DND-41 (cell line): ENCODE results near the gene TGM1.

Source experiments
- ATAC-seq: fragments of 200-7000 bp; cut with Tn5 transposase; 3 replicates; pipeline ENCODE4 v1.9.1; 2021; ENCODE audit warnings: low read depth; ENCODE audit not compliant: insufficient read depth
- DNase-seq: peaks from one replicate; pipeline ENCODE4 v3.0.0-alpha.2; 2020
- H2AFZ ChIP-seq: 2 replicates; pipeline ENCODE4 v1.6.0; 2012; ENCODE audit warnings: low read depth, low read length
- H3K27ac ChIP-seq: 2 replicates; pipeline ENCODE4 v1.5.1; 2012; ENCODE audit warnings: low read length, inconsistent platforms
- H3K27me3 ChIP-seq: fragments of 200-600 bp; sonication (generic); 2 replicates; pipeline ENCODE4 v1.6.0; 2012; ENCODE audit warnings: low read length, mild to moderate bottlenecking, inconsistent platforms; ENCODE audit not compliant: insufficient read depth, poor library complexity
- H3K36me3 ChIP-seq: 2 replicates; pipeline ENCODE4 v1.5.1; 2012; ENCODE audit warnings: low read length, inconsistent platforms; ENCODE audit not compliant: insufficient read depth
- H3K4me1 ChIP-seq: 2 replicates; pipeline ENCODE4 v1.5.1; 2012; ENCODE audit warnings: mild to moderate bottlenecking, low read length; ENCODE audit not compliant: insufficient read depth
- H3K4me2 ChIP-seq: 2 replicates; pipeline ENCODE4 v1.6.0; 2012; ENCODE audit warnings: mild to moderate bottlenecking, moderate library complexity, low read length, inconsistent platforms; ENCODE audit not compliant: insufficient read depth
- H3K4me3 ChIP-seq, 2 experiments: fragments of 200-600 bp in 1 of 2; shearing (Covaris generic) in 1 of 2; 2 replicates each; pipeline ENCODE4 v1.5.1; 2012 to 2016; ENCODE audit warnings: inconsistent platforms in 2 of 2, low read length in 2 of 2, mild to moderate bottlenecking in 2 of 2, low read depth in 1 of 2, moderate library complexity in 1 of 2
- H3K79me2 ChIP-seq: 2 replicates; pipeline ENCODE4 v1.6.0; 2012; ENCODE audit warnings: low read length, inconsistent platforms; ENCODE audit not compliant: insufficient read depth
- H3K9ac ChIP-seq: 2 replicates; pipeline ENCODE4 v1.6.0; 2012; ENCODE audit warnings: low read depth, mild to moderate bottlenecking, inconsistent platforms, low read length, moderate library complexity
- H3K9me3 ChIP-seq: 2 replicates; pipeline ENCODE4 v1.5.1; 2012; ENCODE audit warnings: low read length, moderate library complexity, mild to moderate bottlenecking, inconsistent platforms; ENCODE audit not compliant: insufficient read depth, severe bottlenecking
- H4K20me1 ChIP-seq: 2 replicates; pipeline ENCODE4 v1.6.0; 2012; ENCODE audit warnings: low read length; ENCODE audit not compliant: insufficient read depth
- CTCF ChIP-seq: IDR thresholded peaks from 2 replicates; pipeline ENCODE4 v1.5.1; 2012; ENCODE audit warnings: borderline replicate concordance, low read length, moderate library complexity, mild to moderate bottlenecking; ENCODE audit not compliant: poor library complexity, severe bottlenecking; ENCODE audit errors: extremely low read depth
- EZH2 ChIP-seq: IDR thresholded peaks from 3 replicates; pipeline ENCODE4 v1.6.1; 2012; ENCODE audit warnings: borderline replicate concordance, low read depth, mild to moderate bottlenecking, moderate library complexity, low read length, inconsistent platforms; ENCODE audit not compliant: severe bottlenecking

Gene TGM1

GRCh38 chr14:24300326-24300980 is 37.5 kb upstream of the TGM1 start:
- ATAC-seq (no peak), DNase-seq (no peak)
- H2AFZ ChIP-seq = peak overlapping the region; percentile 97
- peak overlapping the region; percentile 73 for H3K9ac ChIP-seq
- TF ChIP-seq CTCF (no peak), EZH2 (no peak)
- H3K79me2 ChIP-seq = peaks cover 31% of the 10 kb centered on the region
- H3K36me3 ChIP-seq = peaks cover 58% of the 10 kb centered on the region
- no peaks in the 10 kb centered on the region for H3K27me3 ChIP-seq
- H3K4me1 ChIP-seq = peaks cover 51% of the 10 kb centered on the region
- peak overlapping the region; percentile 79 for H3K27ac ChIP-seq
- peaks cover 5% of the 10 kb centered on the region; the same call in 1 of the 2 replicates for H4K20me1 ChIP-seq
- peak overlapping the region; percentile 94 for H3K4me2 ChIP-seq
- no peaks in the 10 kb centered on the region for H3K9me3 ChIP-seq
- peak overlapping the region; percentile 50 to 95; a peak in 3 of 4 replicates for H3K4me3 ChIP-seq

- DNase-seq = peak; percentile 87
- peaks cover 51% of the 10 kb centered on the region for H3K4me1 ChIP-seq
- no peak for TF ChIP-seq EZH2
- no peak for TF ChIP-seq CTCF
- peak within 1 kb of the TSS; percentile 79 for H3K27ac ChIP-seq
- no peaks in the 10 kb centered on the region for H3K27me3 ChIP-seq
- peaks cover 5% of the 10 kb centered on the region; the same call in 1 of the 2 replicates for H4K20me1 ChIP-seq
- ATAC-seq = peak; percentile 74
- peaks cover 31% of the 10 kb centered on the region for H3K79me2 ChIP-seq
- H3K36me3 ChIP-seq = peaks cover 50% of the 10 kb centered on the region
- H3K4me2 ChIP-seq = peak within 1 kb of the TSS; percentile 94
- peak within 1 kb of the TSS; percentile 73 for H3K9ac ChIP-seq
- peak within 1 kb of the TSS; percentile 97 for H2AFZ ChIP-seq
- H3K4me3 ChIP-seq = peak within 1 kb of the TSS; percentile 50 to 95; a peak in 3 of 4 replicates
- no peaks in the 10 kb centered on the region for H3K9me3 ChIP-seq
Measured at GRCh38 chr14:24299255-24300191, 36.5 kb upstream of the TGM1 start, which contains the start of the genes DHRS1 and NOP9. Gene DHRS1 (minus strand): TSS chr14:24299780. CDS start chr14:24299106, 674 bp downstream. Gene NOP9 (plus strand): TSS chr14:24299850. CDS start chr14:24299955, 105 bp downstream.

GRCh38 chr14:24298892-24299254 is 35.9 kb upstream of the TGM1 start:
- ATAC-seq (no peak), DNase-seq (no peak)
- H3K27ac ChIP-seq = peak overlapping the region; percentile 79
- H3K9ac ChIP-seq = peak overlapping the region; percentile 73
- peak overlapping the region; percentile 50 to 95; a peak in 3 of 4 replicates for H3K4me3 ChIP-seq
- H2AFZ ChIP-seq = peak overlapping the region; percentile 97
- no peaks in the 10 kb centered on the region for H3K27me3 ChIP-seq
- H3K4me2 ChIP-seq = peak overlapping the region; percentile 94
- no peaks in the 10 kb centered on the region for H3K9me3 ChIP-seq
- peaks cover 31% of the 10 kb centered on the region for H3K79me2 ChIP-seq
- H4K20me1 ChIP-seq = peaks cover 5% of the 10 kb centered on the region; the same call in 1 of the 2 replicates
- peaks cover 51% of the 10 kb centered on the region for H3K4me1 ChIP-seq
- TF ChIP-seq EZH2 (no peak), CTCF (no peak)
- peaks cover 43% of the 10 kb centered on the region for H3K36me3 ChIP-seq
